ENCODE results near the gene PODXL. TPM values are rescaled to one million over a fixed set of nuclear protein-coding genes. Genes with fewer than 3 reads are reported as not detected.

The PODXL gene
- total and polyA plus RNA-seq, 2 of the 8 experiments (the other 6 are each of a cell fraction or from before 2014, with no cell fraction given): 638 to 925 TPM

- Histone ChIP-seq H3K14ac (ENCODE audit: insufficient read length) (no peak overlapping the region), H3K4me1 (replicated peaks in 1 of 4; ENCODE audit: control insufficient read depth in 3 of 4, insufficient read depth in 4 of 4, low read length in 3 of 4) (peaks cover 4 to 8% (median 4%) of the 10 kb centered on the region in 4 experiments; a peak in 6 of 7 replicates), H3K4me3 (ENCODE audit: extremely low read depth in 1 of 4, insufficient read depth in 2 of 4, low read depth in 3 of 4, low read length in 4 of 4) (no peak overlapping the region), H2BK5ac (ENCODE audit: low read depth, low read length) (no peak overlapping the region), H4K91ac (replicated peaks; ENCODE audit: insufficient read length, low read length) (no peak overlapping the region), H3K27ac (ENCODE audit: low read depth, low read length) (no peak overlapping the region), H3K18ac (ENCODE audit: extremely low read depth, low read length) (no peak overlapping the region), H3K36me3 (ENCODE audit: control insufficient read depth in 2 of 4, insufficient read depth in 4 of 4, low read length in 3 of 4) (no peaks in the 10 kb centered on the region), H2AK5ac (ENCODE audit: low read depth, low read length) (no peak overlapping the region), H3K23ac (ENCODE audit: insufficient read length) (no peak overlapping the region), H3K9ac (replicated peaks in 1 of 4; ENCODE audit: extremely low read depth in 1 of 4, low read depth in 3 of 4, low read length in 3 of 4) (no peak overlapping the region), H3K4ac (replicated peaks; ENCODE audit: insufficient read length, low read depth, low read length) (no peak overlapping the region), H3K79me1 (ENCODE audit: low read depth, low read length) (no peaks in the 10 kb centered on the region; the same call in none of the 2 replicates), H4K20me1 (replicated peaks in 1 of 2; ENCODE audit: control insufficient read depth in 1 of 2, insufficient read depth in 2 of 2, low read length in 2 of 2) (no peaks in the 10 kb centered on the region), H3K56ac (replicated peaks; ENCODE audit: insufficient read length, low read depth, low read length) (no peak overlapping the region), H3K23me2 (ENCODE audit: low read depth, low read length) (peaks cover 2% of the 10 kb centered on the region; the same call in 1 of the 2 replicates), H2BK12ac (ENCODE audit: low read depth, low read length) (no peak overlapping the region), H2BK15ac (ENCODE audit: low read length) (no peak overlapping the region), H3K79me2 (ENCODE audit: control insufficient read depth in 1 of 2, insufficient read depth in 2 of 2, low read length in 2 of 2) (peaks cover 0 to 12% of the 10 kb centered on the region in 2 experiments; a peak in 1 of 4 replicates), H3K4me2 (ENCODE audit: insufficient read depth in 1 of 2, low read depth in 2 of 2, low read length in 2 of 2) (no peak overlapping the region), H2AFZ (ENCODE audit: low read length) (no peak overlapping the region), H4K8ac (ENCODE audit: extremely low read depth, insufficient read depth, low read length) (no peak overlapping the region), H2BK20ac (ENCODE audit: low read length) (no peak overlapping the region), H4K5ac (ENCODE audit: insufficient read length, low read depth, low read length) (no peak overlapping the region), H3K9me3 (ENCODE audit: insufficient read depth in 2 of 2, low read depth in 1 of 2, low read length in 1 of 2) (no peaks in the 10 kb centered on the region), H2BK120ac (replicated peaks; ENCODE audit: low read depth, low read length) (no peak overlapping the region), H3K27me3 (replicated peaks in 1 of 4; ENCODE audit: control insufficient read depth in 3 of 4, extremely low read depth in 1 of 4, insufficient read depth in 3 of 4, low read length in 3 of 4) (no peaks in the 10 kb centered on the region)
- DNase-seq (ENCODE audit: low read depth in 1 of 2, low spot score in 2 of 2) (no peak), FAIRE-seq (no peak)
- WGBS, 2 experiments (ENCODE audit: extremely low coverage in 1 of 2, insufficient coverage in 1 of 2, insufficient read length in 1 of 2, insufficient replicate concordance in 2 of 2, low coverage in 1 of 2, low lambda C conversion rate in 2 of 2, missing lambda C conversion rate in 1 of 2): 89% methylated on average over 2 of the region's 2 CpGs; no CpG with 5 or more reads in 1 of the 2 experiments
- ChIA-PET CTCF (ENCODE audit: partially characterized antibody) (interaction anchor here (0.7 to 2.7 kb wide), 9 partner anchors 9 to 65 kb away, joined by 3 to 9 read pairs (median 4); no protein-coding TSS in a partner anchor), POLR2A (ENCODE audit: partially characterized antibody) (interaction anchor here (1.0 to 1.7 kb wide), 4 partner anchors 16 to 43 kb away, joined by 3 to 5 read pairs (median 4); no protein-coding TSS in a partner anchor)
- no peak for TF ChIP-seq NANOG (IDR thresholded peaks at IDR 0.05; ENCODE audit: insufficient read depth, low read depth, low read length, poor library complexity, severe bottlenecking)
- no peak for TF ChIP-seq CBX5 (IDR thresholded peaks at IDR 0.05; ENCODE audit: low read depth, low read length)
- no peak for TF ChIP-seq SUZ12 (IDR thresholded peaks at IDR 0.05; ENCODE audit: low read length)
- no peak for TF ChIP-seq NRF1 (IDR thresholded peaks at IDR 0.05; ENCODE audit: low read depth, low read length)
- TF ChIP-seq SIRT6 (IDR thresholded peaks at IDR 0.05; ENCODE audit: low read length): no peak
- no peak for TF ChIP-seq MAX (IDR thresholded peaks at IDR 0.05)
- no peak for TF ChIP-seq FOSL1 (IDR thresholded peaks at IDR 0.05; ENCODE audit: insufficient read depth, low read depth, low read length)
- no peak for TF ChIP-seq CTBP2 (IDR thresholded peaks at IDR 0.05; ENCODE audit: borderline replicate concordance, insufficient read depth, insufficient read length, low read length)
- no peak for TF ChIP-seq BACH1 (IDR thresholded peaks at IDR 0.05; ENCODE audit: low read length)
- TF ChIP-seq CTCF (IDR thresholded peaks at IDR 0.05; ENCODE audit: control extremely low read depth in 1 of 3, insufficient read depth in 1 of 3, low read depth in 1 of 3, low read length in 3 of 3): no peak
- no peak for TF ChIP-seq BCL11A (IDR thresholded peaks at IDR 0.05; ENCODE audit: low read depth in 2 of 2, low read length in 2 of 2)
These were observed 6.5 kb upstream of the PODXL start for GRCh38 chr7:131562941-131563340.

Measured in H1 (cell line).